ENCODE measurements around the gene EVX1.

The EVX1 gene

GRCh38 chr7:27205325-27206280 lies 37.0 kb upstream of the EVX1 start:
- no peak for DNase-seq

- DNase-seq, result no peak
Measured at GRCh38 chr7:27207348-27207985, 35.1 kb upstream of the EVX1 start.

GRCh38 chr7:27208998-27209397 lies 33.6 kb upstream of the EVX1 start:
- no peak for DNase-seq

GRCh38 chr7:27209933-27210440 lies 32.6 kb upstream of the EVX1 start:
- DNase-seq, result no peak

GRCh38 chr7:27210441-27211083 lies 32.0 kb upstream of the EVX1 start:
- no peak for DNase-seq

GRCh38 chr7:27211084-27211446 lies 31.5 kb upstream of the EVX1 start:
- DNase-seq, result no peak

- no peak for DNase-seq
Measured at GRCh38 chr7:27211764-27212204, 30.8 kb upstream of the EVX1 start.

GRCh38 chr7:27212497-27213432 lies 29.8 kb upstream of the EVX1 start:
- DNase-seq, result no peak

GRCh38 chr7:27213433-27214238 lies 29.0 kb upstream of the EVX1 start:
- no peak for DNase-seq

- no peak for DNase-seq
Measured at GRCh38 chr7:27214239-27214950, 28.2 kb upstream of the EVX1 start.

GRCh38 chr7:27215356-27215755 lies 27.2 kb upstream of the EVX1 start:
- DNase-seq, result no peak

- no peak for DNase-seq
Measured at GRCh38 chr7:27217951-27218350, 24.7 kb upstream of the EVX1 start.

GRCh38 chr7:27219821-27220220 lies 22.8 kb upstream of the EVX1 start:
- DNase-seq, result no peak

- DNase-seq, result no peak
Measured at GRCh38 chr7:27220440-27220955, 22.1 kb upstream of the EVX1 start.

GRCh38 chr7:27221201-27221797 lies 21.3 kb upstream of the EVX1 start:
- no peak for DNase-seq

GRCh38 chr7:27223941-27224575 lies 18.5 kb upstream of the EVX1 start:
- no peak for DNase-seq

GRCh38 chr7:27224983-27225934 lies 17.3 kb upstream of the EVX1 start:
- no peak for DNase-seq

- DNase-seq, result no peak
Measured at GRCh38 chr7:27229448-27229847, 13.2 kb upstream of the EVX1 start.

Data from stimulated activated naive CD4-positive, alpha-beta T cell treated with Interleukin-2 at 50 U/mL for 16 hours (primary cell).